ENCODE measurements around the gene NT5C3A.

NT5C3A gene

GRCh38 chr7:33048257-33048656, 14.3 kb downstream of the NT5C3A start:
- H3K4me3 ChIP-seq (ENCODE audit: low read depth, low read length) = no peak overlapping the region
- ChIA-PET CTCF (interaction anchor here (0.9 to 2.5 kb wide), 11 partner anchors 8 to 247 kb away, joined by 3 to 23 read pairs (median 5); partner anchors contain the start of gene FKBP9), POLR2A (no interaction called here)
- DNase-seq (ENCODE audit: low read depth, low spot score) = no peak
- no peak for TF ChIP-seq CTCF (IDR thresholded peaks at IDR 0.05; ENCODE audit: insufficient read depth, low read length, missing control alignments)

- no peak overlapping the region for H3K4me3 ChIP-seq (ENCODE audit: low read depth, low read length)
- peak; percentile 26 for DNase-seq (ENCODE audit: low read depth, low spot score)
- POLR2A ChIA-PET = no interaction called here
- CTCF ChIA-PET = interaction anchor here (1.2 to 2.2 kb wide), 2 partner anchors 10 to 17 kb away, joined by 3 to 5 read pairs; partner anchors contain the start of gene NT5C3A
- TF ChIP-seq CTCF (IDR thresholded peaks at IDR 0.05; ENCODE audit: insufficient read depth, low read length, missing control alignments) = no peak
Observed at GRCh38 chr7:33044986-33045385, 17.6 kb downstream of the NT5C3A start.

- TF ChIP-seq CTCF (IDR thresholded peaks at IDR 0.05; ENCODE audit: insufficient read depth, low read length, missing control alignments) = no peak
- no peak overlapping the region for H3K4me3 ChIP-seq (ENCODE audit: low read depth, low read length)
- ChIA-PET POLR2A (no interaction called here), CTCF (interaction anchor here (0.8 to 2.2 kb wide), 4 partner anchors 10 to 198 kb away, joined by 3 to 5 read pairs (median 3); partner anchors contain the start of gene NT5C3A)
- no peak for DNase-seq (ENCODE audit: low read depth, low spot score)
Observed at GRCh38 chr7:33044401-33044718, 18.2 kb downstream of the NT5C3A start.

GRCh38 chr7:33043501-33044400, 18.8 kb downstream of the NT5C3A start:
- no peak for TF ChIP-seq CTCF (IDR thresholded peaks at IDR 0.05; ENCODE audit: insufficient read depth, low read length, missing control alignments)
- CTCF ChIA-PET = interaction anchor here (0.8 to 2.2 kb wide), 5 partner anchors 11 to 198 kb away, joined by 3 to 5 read pairs (median 3); partner anchors contain the start of genes NT5C3A and RP9
- POLR2A ChIA-PET = no interaction called here
- DNase-seq (ENCODE audit: low read depth, low spot score) = no peak
- H3K4me3 ChIP-seq (ENCODE audit: low read depth, low read length) = no peak overlapping the region

- CTCF ChIA-PET = no interaction called here
- POLR2A ChIA-PET = no interaction called here
- H3K4me3 ChIP-seq (ENCODE audit: low read depth, low read length) = no peak overlapping the region
- TF ChIP-seq CTCF (IDR thresholded peaks at IDR 0.05; ENCODE audit: insufficient read depth, low read length, missing control alignments) = no peak
- DNase-seq (ENCODE audit: low read depth, low spot score) = no peak
Observed at GRCh38 chr7:33041631-33042428, 20.7 kb downstream of the NT5C3A start.

Measured in AG04449 (cell line).